Upper lobe of right lung (tissue), 1 donor: Measurements from ENCODE around the gene ACSS1. TPM values are rescaled to one million over a fixed set of nuclear protein-coding genes. Genes with fewer than 3 reads are reported as not detected.

Experiments used
- ATAC-seq: fragments of 200-7000 bp; cut with Tn5 transposase; one replicate; pipeline ENCODE4 v1.9.1; 2020; ENCODE audit warnings: mild to moderate bottlenecking, moderate library complexity
- DNase-seq: peaks from one replicate; pipeline ENCODE4 v3.0.0-alpha.2; 2020
- H3K27ac ChIP-seq: fragments of 200-600 bp; one replicate; pipeline ENCODE4 v1.8.0; 2022
- H3K27me3 ChIP-seq: fragments of 200-600 bp; one replicate; pipeline ENCODE4 v1.8.0; 2022; ENCODE audit warnings: mild to moderate bottlenecking
- H3K36me3 ChIP-seq: fragments of 200-600 bp; one replicate; pipeline ENCODE4 v1.8.0; 2022
- H3K4me1 ChIP-seq: fragments of 200-600 bp; one replicate; pipeline ENCODE4 v1.8.0; 2022
- H3K4me3 ChIP-seq: fragments of 200-600 bp; one replicate; pipeline ENCODE4 v1.8.0; 2022; ENCODE audit warnings: mild to moderate bottlenecking
- H3K9me3 ChIP-seq: fragments of 200-600 bp; one replicate; pipeline ENCODE4 v1.8.0; 2022
- CTCF ChIP-seq: fragments of 200-600 bp; IDR thresholded peaks from one replicate; pipeline ENCODE4 v1.8.0; 2022; ENCODE audit warnings: antibody characterized with exemption
- intact Hi-C: fragments of 100-400 bp; cut with DNase I; formaldehyde crosslinking; loops from one replicate; pipeline ENCODE4 v1.11.0; 2022
- total RNA-seq: library from RNA; stranded (reverse); fragmentation: NEBNext Ultra II Directional; extraction: Animal tissue kit (Norgen Biotek cat#: 25700); gene quantifications from one replicate; pipeline ENCODE4 v1.2.1, GENCODE V29; 2021
- donor health status: DM: no; HTN: yes; CAD: no; lungs with severe emphysema.

Gene ACSS1
- total RNA-seq, 1 donor from 2014 or later = 37.2 TPM

GRCh38 chr20:24957326-24958016 is 100.5 kb downstream of the ACSS1 start:
- DNase-seq (no peak), ATAC-seq (no peak)
- no peaks in the 10 kb centered on the region for H3K9me3 ChIP-seq
- no peak for TF ChIP-seq CTCF
- no peaks in the 10 kb centered on the region for H3K27me3 ChIP-seq
- no peak overlapping the region for H3K4me3 ChIP-seq
- H3K36me3 ChIP-seq = peaks cover 55% of the 10 kb centered on the region
- no peaks in the 10 kb centered on the region for H3K4me1 ChIP-seq
- no peak overlapping the region for H3K27ac ChIP-seq
- intact Hi-C loops = no loop called here

Other genes with a start within 250 kb of the ACSS1 start
- gene CST7, start 108.9 kb downstream of the ACSS1 start, total RNA-seq = 9.6 TPM
- 73.5 TPM for gene APMAP, start 65.4 kb downstream of the ACSS1 start, total RNA-seq
- not detected for gene VSX1, start 24.0 kb upstream of the ACSS1 start, total RNA-seq
- 75.6 TPM for gene ENTPD6, start 137.6 kb upstream of the ACSS1 start, total RNA-seq
- 61.1 TPM for gene PYGB, start 189.9 kb upstream of the ACSS1 start, total RNA-seq